Kidney epithelial cell (primary cell): Measurements from ENCODE around the gene RPL31. TPM values are rescaled to one million over a fixed set of nuclear protein-coding genes. Genes with fewer than 3 reads are reported as not detected.

ENCODE experiments used
- DNase-seq: peaks from one replicate; pipeline ENCODE4 v3.0.0-alpha.2; 2010; ENCODE audit warnings: low read depth
- H3K27me3 ChIP-seq: 2 replicates; pipeline ENCODE4 v1.6.0; 2011; ENCODE audit warnings: low read length; ENCODE audit not compliant: control insufficient read depth, insufficient read depth
- H3K36me3 ChIP-seq: 2 replicates; pipeline ENCODE4 v1.5.1; 2011; ENCODE audit warnings: low read length; ENCODE audit not compliant: control insufficient read depth, insufficient read depth
- H3K4me3 ChIP-seq: 2 replicates; pipeline ENCODE4 v1.5.1; 2011; ENCODE audit warnings: low read depth, mild to moderate bottlenecking, control low read depth, low read length
- CTCF ChIP-seq: IDR thresholded peaks from 2 replicates; pipeline ENCODE4 v1.5.1; 2011; ENCODE audit warnings: mild to moderate bottlenecking, moderate library complexity, low read length, control low read depth, inconsistent platforms; ENCODE audit not compliant: insufficient read depth, poor library complexity, severe bottlenecking
- total RNA-seq: library from RNA; depleted of rRNA; stranded (reverse); fragments of >200 nt; gene quantifications from 2 replicates; pipeline ENCODE4 v1.2.3, GENCODE V29; 2015

Gene RPL31
- total RNA-seq, 1 donor from 2014 or later: 1,472 TPM

- Histone ChIP-seq H3K36me3 (no peaks in the 10 kb centered on the region), H3K27me3 (no peaks in the 10 kb centered on the region), H3K4me3 (no peak overlapping the region)
- TF ChIP-seq CTCF: no peak
- DNase-seq: no peak
Observed at GRCh38 chr2:101017371-101017770, 15.3 kb downstream of the RPL31 start.

GRCh38 chr2:101018934-101019333 is 16.8 kb downstream of the RPL31 start:
- Histone ChIP-seq H3K36me3 (no peaks in the 10 kb centered on the region), H3K4me3 (no peak overlapping the region), H3K27me3 (no peaks in the 10 kb centered on the region)
- no peak for DNase-seq
- TF ChIP-seq CTCF: no peak

GRCh38 chr2:101022221-101022620 is 20.1 kb downstream of the RPL31 start:
- no peak for DNase-seq
- H3K4me3 ChIP-seq: no peak overlapping the region
- no peaks in the 10 kb centered on the region for H3K36me3 ChIP-seq
- no peak for TF ChIP-seq CTCF
- no peaks in the 10 kb centered on the region for H3K27me3 ChIP-seq

- Histone ChIP-seq H3K36me3 (no peaks in the 10 kb centered on the region), H3K4me3 (no peak overlapping the region), H3K27me3 (no peaks in the 10 kb centered on the region)
- DNase-seq: no peak
- no peak for TF ChIP-seq CTCF
Observed at GRCh38 chr2:101023327-101024107, 21.4 kb downstream of the RPL31 start.

GRCh38 chr2:101025561-101025960 is 23.5 kb downstream of the RPL31 start:
- no peak for TF ChIP-seq CTCF

GRCh38 chr2:101026253-101026701 is 24.2 kb downstream of the RPL31 start:
- H3K4me3 ChIP-seq: no peak overlapping the region
- H3K36me3 ChIP-seq: no peaks in the 10 kb centered on the region
- no peak for TF ChIP-seq CTCF
- no peaks in the 10 kb centered on the region for H3K27me3 ChIP-seq
- DNase-seq: no peak

More at GRCh38 chr2:101025561-101025960, 23.5 kb downstream of the RPL31 start:
- Histone ChIP-seq H3K27me3 (no peaks in the 10 kb centered on the region), H3K36me3 (no peaks in the 10 kb centered on the region), H3K4me3 (no peak overlapping the region)
- DNase-seq: no peak
